NCI-H1436 (cell line): Measurements from ENCODE around the gene POLK.

Experiments used
- DNase-seq: peaks from one replicate; lab custom pipeline; 2025; lab: John Stamatoyannopoulos, UW

Gene POLK

GRCh38 chr5:75611311-75612225 is 99.9 kb downstream of the POLK start, which contains the start of gene ANKDD1B:
TSS of gene ANKDD1B (plus strand) at chr5:75611453. CDS start at chr5:75611635, 182 bp downstream.
- DNase-seq: no peak

GRCh38 chr5:75612226-75612569 is 100.5 kb downstream of the POLK start:
- DNase-seq: no peak

GRCh38 chr5:75612901-75613300 is 101.2 kb downstream of the POLK start:
- no peak for DNase-seq

- no peak for DNase-seq
Measured at GRCh38 chr5:75614176-75614575, 102.5 kb downstream of the POLK start.

GRCh38 chr5:75616371-75616881 is 104.7 kb downstream of the POLK start:
- no peak for DNase-seq

- no peak for DNase-seq
Measured at GRCh38 chr5:75616971-75617621, 105.4 kb downstream of the POLK start.

- no peak for DNase-seq
Measured at GRCh38 chr5:75617736-75618352, 106.2 kb downstream of the POLK start.

- DNase-seq: no peak
Measured at GRCh38 chr5:75620184-75620959, 108.7 kb downstream of the POLK start.

GRCh38 chr5:75622564-75622963 is 110.9 kb downstream of the POLK start:
- no peak for DNase-seq

GRCh38 chr5:75623846-75624245 is 112.2 kb downstream of the POLK start:
- DNase-seq: no peak

GRCh38 chr5:75626959-75627358 is 115.3 kb downstream of the POLK start:
- no peak for DNase-seq

- no peak for DNase-seq
Measured at GRCh38 chr5:75627801-75628200, 116.1 kb downstream of the POLK start.

- no peak for DNase-seq
Measured at GRCh38 chr5:75630875-75631274, 119.2 kb downstream of the POLK start.

GRCh38 chr5:75632321-75632720 is 120.6 kb downstream of the POLK start:
- DNase-seq: no peak

- no peak for DNase-seq
Measured at GRCh38 chr5:75637949-75638348, 126.3 kb downstream of the POLK start.

- DNase-seq: no peak
Measured at GRCh38 chr5:75639535-75640311, 128.0 kb downstream of the POLK start.

GRCh38 chr5:75640395-75640794 is 128.7 kb downstream of the POLK start:
- no peak for DNase-seq

GRCh38 chr5:75640826-75641225 is 129.1 kb downstream of the POLK start:
- DNase-seq: no peak

GRCh38 chr5:75648712-75649111 is 137.0 kb downstream of the POLK start:
- no peak for DNase-seq
